Measurements from ENCODE around the gene CDYL. TPM values are rescaled to one million over a fixed set of nuclear protein-coding genes. Genes with fewer than 3 reads are reported as not detected.

The CDYL gene
- total RNA-seq, 2 donors from 2014 or later = 38.7 to 38.8 TPM

- intact Hi-C loops (cut with DNase I) = no loop called here
- DNase-seq (ENCODE audit: low spot score) = no peak
These were observed 165.8 kb downstream of the CDYL start for GRCh38 chr6:4941782-4942672.

DNA sequence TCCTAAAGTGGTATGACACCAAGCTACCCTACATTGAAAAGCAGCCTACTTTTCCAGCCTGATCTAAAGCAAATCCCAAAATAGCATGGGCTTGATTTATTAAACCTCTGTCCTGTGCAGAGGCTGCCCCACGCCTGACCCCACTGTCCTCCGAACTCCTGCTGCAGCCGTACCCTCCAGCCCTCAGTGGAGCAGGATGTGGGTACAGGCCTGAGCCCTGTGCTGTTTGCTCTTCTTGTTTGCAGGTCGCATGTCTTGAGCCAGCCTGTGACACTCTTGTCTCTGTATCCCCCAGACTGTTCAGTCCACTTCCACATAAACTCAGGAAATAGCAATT lies 166.4 kb downstream of the CDYL start:
- intact Hi-C loops (cut with DNase I) = no loop called here
- DNase-seq (ENCODE audit: low spot score) = no peak

GRCh38 chr6:4943716-4944115 lies 167.5 kb downstream of the CDYL start:
- intact Hi-C loops (cut with DNase I) = no loop called here

GRCh38 chr6:4944325-4944724 lies 168.1 kb downstream of the CDYL start:
- DNase-seq (ENCODE audit: low spot score) = no peak
- intact Hi-C loops (cut with DNase I) = no loop called here

More at GRCh38 chr6:4943716-4944115, 167.5 kb downstream of the CDYL start:
- no peak for DNase-seq (ENCODE audit: low spot score)

GRCh38 chr6:4946521-4946920 lies 170.3 kb downstream of the CDYL start:
- intact Hi-C loops (cut with DNase I) = no loop called here
- no peak for DNase-seq (ENCODE audit: low spot score)

GRCh38 chr6:4947716-4948115 lies 171.5 kb downstream of the CDYL start:
- no peak for DNase-seq (ENCODE audit: low spot score)
- intact Hi-C loops (cut with DNase I) = no loop called here

DNA sequence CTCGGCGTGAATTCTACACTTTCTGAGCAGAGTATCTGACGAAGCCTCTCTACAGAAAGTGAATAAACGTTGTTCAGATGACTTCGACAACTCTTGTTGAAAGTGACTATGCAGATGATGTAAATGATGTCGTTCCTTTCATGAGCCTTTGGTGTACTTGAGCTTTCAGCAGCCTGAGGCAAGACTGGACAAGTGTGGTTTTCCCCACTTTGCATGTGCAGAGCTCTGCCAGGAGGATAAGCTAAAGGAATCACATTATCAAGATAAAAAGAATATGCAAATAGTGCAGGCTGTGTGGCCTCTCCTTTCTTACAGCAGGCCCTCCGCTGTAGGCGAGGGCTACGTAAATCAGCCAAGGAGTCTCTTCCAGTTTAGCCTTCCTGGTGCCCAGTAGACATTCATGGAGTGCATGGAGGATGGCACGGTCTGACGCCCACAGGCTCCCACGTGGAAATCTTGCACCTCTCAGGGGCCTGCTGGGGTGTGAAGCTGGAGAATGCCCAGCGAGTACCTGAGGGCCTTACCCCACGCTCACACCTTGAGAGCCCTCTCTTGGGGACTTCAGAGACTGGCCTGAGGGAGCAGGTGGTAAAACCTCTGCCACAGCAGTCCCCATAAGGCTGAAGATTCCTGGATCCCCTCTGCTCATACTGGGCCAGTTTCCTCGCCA lies 172.7 kb downstream of the CDYL start:
- DNase-seq (ENCODE audit: low spot score) = no peak
- intact Hi-C loops (cut with DNase I) = no loop called here

DNA sequence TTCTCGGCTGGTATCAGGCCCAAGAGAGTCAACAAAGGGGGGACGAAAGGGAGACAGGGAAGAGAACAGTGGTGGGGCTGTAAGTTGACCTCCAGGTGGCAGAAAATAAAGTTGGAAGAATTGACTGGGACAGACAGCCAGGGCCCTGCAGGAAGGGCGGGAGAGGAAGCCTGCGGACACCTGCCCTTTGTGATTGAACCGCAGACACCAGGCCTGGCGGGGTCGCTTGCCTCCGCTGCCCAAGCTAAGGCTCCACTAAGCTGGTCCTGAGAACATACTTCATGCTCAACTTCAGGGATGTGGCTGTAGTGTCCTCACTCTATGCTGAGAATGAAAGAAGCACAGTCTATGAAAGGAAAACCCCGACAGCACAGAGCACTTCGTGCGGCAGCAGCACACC lies 173.9 kb downstream of the CDYL start:
- intact Hi-C loops (cut with DNase I) = no loop called here

GRCh38 chr6:4950836-4951533 lies 174.8 kb downstream of the CDYL start:
- intact Hi-C loops (cut with DNase I) = no loop called here
- DNase-seq (ENCODE audit: low spot score) = no peak

More for the DNA sequence above, 173.9 kb downstream of the CDYL start:
- DNase-seq (ENCODE audit: low spot score) = no peak

- intact Hi-C loops (cut with DNase I) = no loop called here
- DNase-seq (ENCODE audit: low spot score) = no peak
These were observed 177.2 kb downstream of the CDYL start for GRCh38 chr6:4953440-4953839.

DNA sequence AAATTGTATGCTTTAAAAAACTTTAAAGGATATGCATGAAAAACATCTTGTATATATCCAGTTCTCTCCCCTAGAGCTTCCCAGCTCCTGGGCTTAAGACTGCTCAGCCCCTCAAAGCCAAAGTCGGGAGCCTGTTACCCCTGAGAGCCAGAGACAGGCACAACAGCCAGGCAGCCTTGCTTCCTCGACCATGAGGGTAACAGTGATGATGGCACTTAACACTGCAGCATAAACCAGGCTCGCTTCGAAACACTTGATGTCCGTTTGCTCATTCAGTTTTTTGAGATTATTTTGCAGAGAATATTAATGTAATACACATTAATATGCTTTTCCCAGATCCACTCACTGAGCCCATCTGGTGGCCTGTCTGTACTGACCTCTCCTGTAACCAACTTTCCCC lies 180.4 kb downstream of the CDYL start:
- intact Hi-C loops (cut with DNase I) = no loop called here
- no peak for DNase-seq (ENCODE audit: low spot score)

DNA sequence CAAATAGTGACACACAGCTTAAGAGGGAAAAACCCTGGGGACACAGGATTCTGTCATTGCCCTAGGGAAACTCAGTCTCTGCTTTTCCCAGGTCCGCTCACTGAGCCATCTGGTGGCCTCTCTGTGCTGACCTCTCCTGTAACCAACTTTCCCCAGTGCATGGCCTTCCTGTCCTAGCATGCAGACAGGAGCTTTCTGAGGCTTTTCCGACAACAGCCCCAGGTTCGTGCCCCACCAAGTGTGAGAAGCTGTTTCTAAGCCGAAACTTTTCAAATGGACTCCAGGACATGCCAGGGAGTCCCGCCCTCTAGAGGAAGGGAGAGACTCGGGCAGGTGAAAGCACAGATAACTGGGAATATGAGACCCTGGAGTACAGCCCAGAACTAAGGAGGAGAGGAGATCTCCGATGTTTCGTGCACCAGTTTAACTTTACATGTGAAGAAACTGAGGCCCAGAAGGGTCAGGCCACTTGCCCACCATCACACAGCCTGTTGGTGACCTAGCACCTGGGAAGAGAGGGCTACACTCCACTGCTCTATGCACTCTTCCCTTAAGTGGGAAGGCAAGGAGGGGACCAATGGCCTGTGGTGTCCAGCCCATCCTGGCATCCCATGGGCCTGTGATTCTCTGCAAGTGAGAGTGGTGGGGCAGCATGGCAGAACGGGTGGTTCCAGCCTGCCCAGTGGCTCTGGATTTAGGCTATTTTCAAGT lies 181.5 kb downstream of the CDYL start:
- intact Hi-C loops (cut with DNase I) = no loop called here
- DNase-seq (ENCODE audit: low spot score) = no peak

DNA sequence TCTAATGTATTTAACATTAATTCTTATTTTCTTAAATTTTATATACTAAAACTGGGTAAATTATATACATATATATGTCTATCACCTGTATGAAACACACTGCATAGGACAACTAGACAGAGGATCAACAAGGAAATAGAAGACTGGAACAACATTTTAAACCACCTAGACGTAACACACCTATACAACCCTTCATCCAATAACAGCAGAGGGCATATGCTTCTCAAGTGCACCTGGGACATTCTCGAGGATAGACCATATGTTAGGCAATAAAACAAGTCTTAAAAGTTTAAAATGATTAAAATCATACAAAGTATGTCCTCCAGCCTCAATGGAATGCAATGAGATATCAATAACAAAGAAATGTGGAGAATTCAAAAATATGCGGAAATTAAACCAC lies 182.4 kb downstream of the CDYL start:
- DNase-seq (ENCODE audit: low spot score) = no peak
- intact Hi-C loops (cut with DNase I) = no loop called here

DNA sequence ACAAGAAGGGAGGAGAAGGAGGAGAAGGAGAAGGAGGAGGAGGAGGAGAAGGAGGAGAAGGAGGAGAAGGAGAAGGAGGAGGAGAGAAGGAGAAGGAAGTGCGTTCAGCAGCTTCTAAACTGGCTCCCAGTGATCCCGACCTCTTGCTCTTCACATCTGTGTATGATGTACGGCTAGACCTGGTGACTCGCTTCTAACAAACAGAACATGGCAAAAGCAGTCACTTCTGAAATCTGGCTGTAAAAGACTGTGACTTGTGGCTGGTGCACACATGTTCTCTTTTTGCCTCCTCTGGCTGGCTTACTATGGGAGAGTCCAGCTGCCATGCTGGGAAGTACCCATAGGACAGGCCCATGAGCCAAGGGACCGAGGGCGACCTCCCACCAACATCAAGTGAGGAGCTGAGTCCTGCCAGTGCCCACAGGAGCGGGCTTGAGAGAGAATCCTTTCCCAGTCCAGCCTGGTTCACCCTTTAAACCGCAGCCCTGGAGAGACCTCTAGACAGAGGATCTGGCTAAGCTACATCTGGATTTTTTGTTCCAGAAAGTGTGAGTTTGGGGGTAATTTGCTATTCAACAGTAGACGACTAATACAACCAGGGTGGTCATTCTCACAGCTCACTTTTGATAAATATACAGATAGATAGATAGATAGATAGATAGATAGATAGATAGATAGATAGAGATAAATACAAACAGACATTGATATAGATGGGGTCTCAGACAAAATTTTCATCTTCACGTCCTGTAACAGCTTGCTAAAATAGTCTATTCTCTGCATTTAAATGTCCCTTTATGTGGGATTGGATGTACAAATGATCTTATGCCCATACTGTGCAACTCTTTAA lies 185.3 kb downstream of the CDYL start:
- no peak for DNase-seq (ENCODE audit: low spot score)
- intact Hi-C loops (cut with DNase I) = no loop called here

- DNase-seq (ENCODE audit: low spot score) = no peak
- intact Hi-C loops (cut with DNase I) = no loop called here
These were observed 186.7 kb downstream of the CDYL start for GRCh38 chr6:4962905-4963304.

- DNase-seq (ENCODE audit: low spot score) = no peak
- intact Hi-C loops (cut with DNase I) = no loop called here
These were observed 188.7 kb downstream of the CDYL start for GRCh38 chr6:4964675-4965561.

- intact Hi-C loops (cut with DNase I) = no loop called here
- DNase-seq (ENCODE audit: low spot score) = no peak
These were observed 189.6 kb downstream of the CDYL start for GRCh38 chr6:4965562-4966389.

All from posterior vena cava (tissue), 2 donors.